ENCODE data around the gene TTC22.

DNA sequence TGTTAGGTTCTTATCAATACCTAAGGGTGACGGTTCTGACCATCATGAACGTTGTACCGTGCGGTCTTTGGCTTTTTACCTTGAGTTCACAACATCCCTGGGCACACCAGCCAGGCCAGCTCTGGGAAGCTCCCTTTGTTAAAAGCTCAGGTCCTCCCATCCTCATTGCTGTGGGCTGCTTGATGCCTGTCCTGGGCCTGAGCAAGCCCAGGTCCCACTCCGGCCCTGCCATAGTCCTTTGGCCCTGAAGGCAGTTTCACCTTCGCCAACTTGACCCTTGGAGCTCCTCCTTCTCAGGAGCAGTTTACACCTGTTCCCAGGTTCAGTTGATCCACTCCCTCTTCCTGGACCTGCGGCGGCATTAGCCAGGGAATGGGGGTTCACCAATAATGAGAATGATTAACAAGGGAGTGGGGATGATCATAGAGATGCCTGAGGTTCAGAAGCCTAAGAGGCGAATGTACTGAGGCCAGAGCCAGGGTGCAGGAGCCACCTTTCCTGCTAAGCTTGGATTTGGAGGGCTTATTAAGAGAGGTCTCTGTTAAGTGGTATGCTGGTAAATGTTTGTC, 45.7 kb upstream of the TTC22 start:
- TF ChIP-seq, protein P1, sequence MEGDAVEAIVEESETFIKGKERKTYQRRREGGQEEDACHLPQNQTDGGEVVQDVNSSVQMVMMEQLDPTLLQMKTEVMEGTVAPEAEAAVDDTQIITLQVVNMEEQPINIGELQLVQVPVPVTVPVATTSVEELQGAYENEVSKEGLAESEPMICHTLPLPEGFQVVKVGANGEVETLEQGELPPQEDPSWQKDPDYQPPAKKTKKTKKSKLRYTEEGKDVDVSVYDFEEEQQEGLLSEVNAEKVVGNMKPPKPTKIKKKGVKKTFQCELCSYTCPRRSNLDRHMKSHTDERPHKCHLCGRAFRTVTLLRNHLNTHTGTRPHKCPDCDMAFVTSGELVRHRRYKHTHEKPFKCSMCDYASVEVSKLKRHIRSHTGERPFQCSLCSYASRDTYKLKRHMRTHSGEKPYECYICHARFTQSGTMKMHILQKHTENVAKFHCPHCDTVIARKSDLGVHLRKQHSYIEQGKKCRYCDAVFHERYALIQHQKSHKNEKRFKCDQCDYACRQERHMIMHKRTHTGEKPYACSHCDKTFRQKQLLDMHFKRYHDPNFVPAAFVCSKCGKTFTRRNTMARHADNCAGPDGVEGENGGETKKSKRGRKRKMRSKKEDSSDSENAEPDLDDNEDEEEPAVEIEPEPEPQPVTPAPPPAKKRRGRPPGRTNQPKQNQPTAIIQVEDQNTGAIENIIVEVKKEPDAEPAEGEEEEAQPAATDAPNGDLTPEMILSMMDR (IDR thresholded peaks at IDR 0.05; ENCODE audit: poor library complexity): no peak
- no peak for TF ChIP-seq EZH2phosphoT487 (IDR thresholded peaks at IDR 0.05; ENCODE audit: low read depth, severe bottlenecking, unreplicated experiment)

All from hepatocyte (in vitro differentiated cells).